ENCODE data around the gene SNF8.

DNA sequence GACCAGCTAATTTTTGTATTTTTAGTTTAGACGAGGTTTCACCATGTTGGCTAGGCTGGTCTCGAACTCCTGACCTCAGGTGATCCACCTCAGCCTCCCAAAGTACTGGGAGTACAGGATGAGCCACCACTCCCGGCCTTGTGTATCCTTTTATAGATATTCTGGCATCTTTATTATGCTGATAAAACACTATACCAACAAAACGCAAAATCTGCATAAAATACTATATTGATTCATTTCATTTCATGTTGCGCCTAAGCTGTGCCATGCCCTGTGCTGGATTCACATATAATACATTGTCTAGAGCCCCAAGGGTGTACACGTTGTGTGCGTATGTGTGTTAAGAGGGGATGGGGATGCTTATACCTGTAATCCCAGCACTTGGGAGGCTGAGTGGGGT, 40.2 kb downstream of the SNF8 start:
- TF ChIP-seq, protein P1, sequence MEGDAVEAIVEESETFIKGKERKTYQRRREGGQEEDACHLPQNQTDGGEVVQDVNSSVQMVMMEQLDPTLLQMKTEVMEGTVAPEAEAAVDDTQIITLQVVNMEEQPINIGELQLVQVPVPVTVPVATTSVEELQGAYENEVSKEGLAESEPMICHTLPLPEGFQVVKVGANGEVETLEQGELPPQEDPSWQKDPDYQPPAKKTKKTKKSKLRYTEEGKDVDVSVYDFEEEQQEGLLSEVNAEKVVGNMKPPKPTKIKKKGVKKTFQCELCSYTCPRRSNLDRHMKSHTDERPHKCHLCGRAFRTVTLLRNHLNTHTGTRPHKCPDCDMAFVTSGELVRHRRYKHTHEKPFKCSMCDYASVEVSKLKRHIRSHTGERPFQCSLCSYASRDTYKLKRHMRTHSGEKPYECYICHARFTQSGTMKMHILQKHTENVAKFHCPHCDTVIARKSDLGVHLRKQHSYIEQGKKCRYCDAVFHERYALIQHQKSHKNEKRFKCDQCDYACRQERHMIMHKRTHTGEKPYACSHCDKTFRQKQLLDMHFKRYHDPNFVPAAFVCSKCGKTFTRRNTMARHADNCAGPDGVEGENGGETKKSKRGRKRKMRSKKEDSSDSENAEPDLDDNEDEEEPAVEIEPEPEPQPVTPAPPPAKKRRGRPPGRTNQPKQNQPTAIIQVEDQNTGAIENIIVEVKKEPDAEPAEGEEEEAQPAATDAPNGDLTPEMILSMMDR (IDR thresholded peaks at IDR 0.05; ENCODE audit: poor library complexity, severe bottlenecking) = no peak
- TF ChIP-seq TAF1 (IDR thresholded peaks at IDR 0.05; ENCODE audit: low read depth) = no peak
- TF ChIP-seq EZH2 (IDR thresholded peaks at IDR 0.05; ENCODE audit: borderline replicate concordance, insufficient read depth, low read length, poor library complexity, severe bottlenecking) = no peak
- TF ChIP-seq REST (IDR thresholded peaks at IDR 0.05; ENCODE audit: borderline replicate concordance) = no peak
- no peak for TF ChIP-seq EP300 (conservative IDR thresholded peaks at IDR 0.05; ENCODE audit: poor library complexity, severe bottlenecking)
- TF ChIP-seq POLR2AphosphoS5 (IDR thresholded peaks at IDR 0.05) = no peak
- TF ChIP-seq SMC3 (conservative IDR thresholded peaks at IDR 0.05; ENCODE audit: poor library complexity) = no peak
